ENCODE data around the gene CTAG1B. TPM values are rescaled to one million over a fixed set of nuclear protein-coding genes. Genes with fewer than 3 reads are reported as not detected.

The CTAG1B gene
- total RNA-seq, 2 experiments from 2014 or later = not detected

- Histone ChIP-seq H3K79me2 (ENCODE audit: insufficient read depth, low read depth, low read length) (no peaks in the 10 kb centered on the region), H3K9me2 (ENCODE audit: insufficient read depth, low read length) (no peaks in the 10 kb centered on the region), H3K9me3 (ENCODE audit: low read length) (no peaks in the 10 kb centered on the region), H2AFZ (ENCODE audit: low read length) (no peak overlapping the region), H3K4me2 (ENCODE audit: low read length) (no peak overlapping the region), H3K4me1 (ENCODE audit: insufficient read depth, low read length, poor library complexity, severe bottlenecking) (no peaks in the 10 kb centered on the region), H3K4me3 (ENCODE audit: low read depth, low read length, poor library complexity, severe bottlenecking) (no peak overlapping the region), H3K27ac (ENCODE audit: low read depth, low read length, poor library complexity, severe bottlenecking) (no peak overlapping the region), H4K20me1 (ENCODE audit: insufficient read depth, low read length) (no peaks in the 10 kb centered on the region), H3K36me3 (ENCODE audit: insufficient read depth, low read length) (no peaks in the 10 kb centered on the region)
- TF ChIP-seq CTCF (conservative IDR thresholded peaks at IDR 0.05; ENCODE audit: low read length) = no peak
- TF ChIP-seq EZH2phosphoT487 (IDR thresholded peaks at IDR 0.05; ENCODE audit: borderline replicate concordance, low read depth, low read length) = no peak
- POLR2A ChIA-PET = no interaction called here
- intact Hi-C loops (cut with micrococcal nuclease; ENCODE audit: unreplicated experiment) = no loop called here
- DNase-seq (ENCODE audit: low spot score) = no peak
- BruUV-seq (replicated peaks) = no TSS peak
- CTCF ChIA-PET (ENCODE audit: unreplicated experiment) = no interaction called here
Measured at GRCh38 chrX:154597221-154597620, 21.9 kb downstream of the CTAG1B start.

GRCh38 chrX:154596290-154596929 is 22.7 kb downstream of the CTAG1B start:
- ChIA-PET POLR2A (interaction anchor here (0.6 kb wide), 1 partner anchor 111 kb away, joined by 4 read pairs; no protein-coding TSS in a partner anchor), CTCF (ENCODE audit: unreplicated experiment) (no interaction called here)

More at GRCh38 chrX:154596290-154596929, 22.7 kb downstream of the CTAG1B start:
- intact Hi-C loops (cut with micrococcal nuclease; ENCODE audit: unreplicated experiment) = no loop called here
- no peak for DNase-seq (ENCODE audit: low spot score)
- H3K9me3 ChIP-seq (ENCODE audit: low read length) = no peaks in the 10 kb centered on the region
- TF ChIP-seq CTCF (conservative IDR thresholded peaks at IDR 0.05; ENCODE audit: low read length) (no peak), EZH2phosphoT487 (IDR thresholded peaks at IDR 0.05; ENCODE audit: borderline replicate concordance, low read depth, low read length) (no peak)
- no TSS peak for BruUV-seq (replicated peaks)
- H2AFZ ChIP-seq (ENCODE audit: low read length) = no peak overlapping the region
- H3K4me2 ChIP-seq (ENCODE audit: low read length) = no peak overlapping the region
- no peaks in the 10 kb centered on the region for H3K36me3 ChIP-seq (ENCODE audit: insufficient read depth, low read length)
- H3K4me1 ChIP-seq (ENCODE audit: insufficient read depth, low read length, poor library complexity, severe bottlenecking) = no peaks in the 10 kb centered on the region
- no peak overlapping the region for H3K4me3 ChIP-seq (ENCODE audit: low read depth, low read length, poor library complexity, severe bottlenecking)
- no peaks in the 10 kb centered on the region for H4K20me1 ChIP-seq (ENCODE audit: insufficient read depth, low read length)
- no peak overlapping the region for H3K27ac ChIP-seq (ENCODE audit: low read depth, low read length, poor library complexity, severe bottlenecking)
- H3K9me2 ChIP-seq (ENCODE audit: insufficient read depth, low read length) = no peaks in the 10 kb centered on the region
- H3K79me2 ChIP-seq (ENCODE audit: insufficient read depth, low read depth, low read length) = no peaks in the 10 kb centered on the region
